ENCODE results near the gene UTS2.

UTS2 gene

DNA sequence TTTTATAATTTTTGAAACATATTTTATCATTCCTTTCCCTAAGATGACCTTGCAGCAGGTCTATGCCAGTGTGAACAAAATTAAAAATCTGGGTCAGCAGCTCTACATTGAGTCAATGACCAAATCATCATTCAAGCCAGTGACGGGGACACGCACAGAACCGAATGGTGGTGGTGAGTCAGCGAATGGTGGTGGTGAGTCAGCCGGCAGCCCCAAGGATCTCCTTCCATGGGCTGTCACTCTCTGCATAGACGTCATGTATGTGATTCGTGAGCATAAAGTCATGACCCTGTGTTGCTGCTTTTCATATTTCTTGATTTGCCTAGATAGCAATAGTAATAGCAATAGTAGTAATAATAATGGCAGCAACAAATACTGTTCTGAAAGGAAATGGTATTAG lies 42.5 kb downstream of the UTS2 start:
- DNase-seq (ENCODE audit: extremely low spot score) = no peak
- POLR2A ChIA-PET = no interaction called here
- CTCF ChIA-PET = interaction anchor here (1.3 to 2.3 kb wide), 3 partner anchors 33 to 150 kb away, joined by 3 to 7 read pairs (median 3); no protein-coding TSS in a partner anchor
- TF ChIP-seq, protein P1, sequence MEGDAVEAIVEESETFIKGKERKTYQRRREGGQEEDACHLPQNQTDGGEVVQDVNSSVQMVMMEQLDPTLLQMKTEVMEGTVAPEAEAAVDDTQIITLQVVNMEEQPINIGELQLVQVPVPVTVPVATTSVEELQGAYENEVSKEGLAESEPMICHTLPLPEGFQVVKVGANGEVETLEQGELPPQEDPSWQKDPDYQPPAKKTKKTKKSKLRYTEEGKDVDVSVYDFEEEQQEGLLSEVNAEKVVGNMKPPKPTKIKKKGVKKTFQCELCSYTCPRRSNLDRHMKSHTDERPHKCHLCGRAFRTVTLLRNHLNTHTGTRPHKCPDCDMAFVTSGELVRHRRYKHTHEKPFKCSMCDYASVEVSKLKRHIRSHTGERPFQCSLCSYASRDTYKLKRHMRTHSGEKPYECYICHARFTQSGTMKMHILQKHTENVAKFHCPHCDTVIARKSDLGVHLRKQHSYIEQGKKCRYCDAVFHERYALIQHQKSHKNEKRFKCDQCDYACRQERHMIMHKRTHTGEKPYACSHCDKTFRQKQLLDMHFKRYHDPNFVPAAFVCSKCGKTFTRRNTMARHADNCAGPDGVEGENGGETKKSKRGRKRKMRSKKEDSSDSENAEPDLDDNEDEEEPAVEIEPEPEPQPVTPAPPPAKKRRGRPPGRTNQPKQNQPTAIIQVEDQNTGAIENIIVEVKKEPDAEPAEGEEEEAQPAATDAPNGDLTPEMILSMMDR (IDR thresholded peaks at IDR 0.05; ENCODE audit: control extremely low read depth, extremely low read depth, low read depth, missing control alignments) = no peak

DNA sequence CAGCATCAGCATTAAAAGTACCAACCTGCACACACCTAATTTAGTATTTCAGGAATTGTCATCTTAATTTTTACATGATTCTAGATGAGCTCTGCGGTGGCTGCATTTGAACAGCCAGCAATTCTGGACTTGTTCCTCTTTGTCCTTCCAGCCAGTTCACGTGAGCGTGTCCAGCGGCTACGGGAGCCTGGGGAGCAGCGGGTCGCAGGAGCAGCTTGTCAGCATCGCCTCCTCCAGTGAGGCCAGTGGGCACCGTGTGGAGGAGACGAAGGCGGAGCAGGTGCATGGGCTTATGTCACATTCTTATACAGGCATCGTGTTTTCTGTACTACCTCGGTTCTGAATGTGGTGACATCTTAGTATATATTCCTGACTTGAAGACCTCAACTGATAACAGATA lies 43.1 kb downstream of the UTS2 start:
- POLR2A ChIA-PET = no interaction called here
- DNase-seq (ENCODE audit: extremely low spot score) = no peak
- TF ChIP-seq, protein P1 (IDR thresholded peaks at IDR 0.05; ENCODE audit: control extremely low read depth, extremely low read depth, low read depth, missing control alignments) = no peak
- CTCF ChIA-PET = interaction anchor here (1.3 to 1.5 kb wide), 2 partner anchors 34 to 149 kb away, joined by 3 read pairs; no protein-coding TSS in a partner anchor

DNA sequence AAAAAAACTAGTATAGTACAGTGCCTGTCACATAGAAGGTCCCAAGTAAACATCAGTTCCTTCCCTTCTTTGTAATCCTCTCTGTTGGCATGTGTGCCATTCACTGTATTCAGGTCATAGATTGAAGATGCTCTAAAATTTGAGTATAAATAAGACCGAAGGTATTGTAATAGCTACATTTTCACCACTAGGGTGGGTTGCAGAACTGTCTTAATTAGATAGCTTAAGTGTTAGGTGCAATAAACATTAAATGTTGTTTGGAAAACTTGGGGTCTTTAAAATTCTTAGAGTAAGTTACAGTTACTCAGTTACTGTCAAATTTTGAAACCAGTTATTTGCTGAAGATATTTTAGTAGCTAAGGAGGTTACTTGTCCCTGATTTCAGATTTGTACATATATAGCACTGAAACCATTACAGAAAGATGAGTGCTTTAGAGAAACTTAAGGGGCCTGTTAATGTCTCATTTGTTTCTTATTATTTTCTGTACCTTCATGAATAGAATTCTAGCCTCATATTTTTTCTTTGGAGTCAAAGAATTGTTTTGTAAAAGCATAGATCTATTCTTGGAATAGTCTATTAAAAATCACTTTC lies 44.5 kb downstream of the UTS2 start:
- POLR2A ChIA-PET = no interaction called here
- peak; percentile 39 for DNase-seq (ENCODE audit: extremely low spot score)
- CTCF ChIA-PET = interaction anchor here (0.8 to 2.3 kb wide), 22 partner anchors 9 to 210 kb away, joined by 3 to 10 read pairs (median 4); partner anchors contain the start of gene TNFRSF9

DNA sequence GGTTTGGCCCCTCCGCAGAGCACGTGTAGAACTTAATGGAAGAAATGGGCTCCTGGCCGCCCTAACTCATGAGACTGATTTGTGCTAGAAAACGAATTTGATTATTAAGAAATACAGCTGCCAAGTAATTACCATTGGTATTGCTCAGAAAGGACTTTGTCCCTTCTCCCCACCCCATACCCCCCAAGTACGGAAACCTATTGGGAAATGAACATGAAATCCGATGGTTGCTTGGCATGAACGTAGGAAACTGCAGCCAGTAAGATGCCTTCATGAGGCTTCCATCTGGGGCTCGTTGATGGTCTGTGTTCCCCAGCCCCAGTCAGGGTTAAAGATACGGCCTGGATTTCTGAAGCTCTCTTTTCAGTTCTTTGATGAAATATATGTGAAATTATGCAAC lies 47.4 kb downstream of the UTS2 start:
- POLR2A ChIA-PET = no interaction called here
- TF ChIP-seq, protein P1 (IDR thresholded peaks at IDR 0.05; ENCODE audit: control extremely low read depth, extremely low read depth, low read depth, missing control alignments) = no peak
- CTCF ChIA-PET = interaction anchor here (0.8 kb wide), 1 partner anchor 98 kb away, joined by 3 read pairs; no protein-coding TSS in a partner anchor
- DNase-seq (ENCODE audit: extremely low spot score) = no peak

More for the DNA sequence above, 44.5 kb downstream of the UTS2 start:
- TF ChIP-seq, protein P1 (IDR thresholded peaks at IDR 0.05; ENCODE audit: control extremely low read depth, extremely low read depth, low read depth, missing control alignments) = peak; percentile 54
